ENCODE measurements around the gene TSPEAR. TPM values are rescaled to one million over a fixed set of nuclear protein-coding genes. Genes with fewer than 3 reads are reported as not detected.
A peak's percentile ranks its signal among the peaks of the same experiment; 100 is the strongest.

The TSPEAR gene
- total and polyA plus RNA-seq, 2 of the 13 experiments (the other 11 are each of a cell fraction or from before 2014, with no cell fraction given): 0.07 to 0.32 TPM

DNA sequence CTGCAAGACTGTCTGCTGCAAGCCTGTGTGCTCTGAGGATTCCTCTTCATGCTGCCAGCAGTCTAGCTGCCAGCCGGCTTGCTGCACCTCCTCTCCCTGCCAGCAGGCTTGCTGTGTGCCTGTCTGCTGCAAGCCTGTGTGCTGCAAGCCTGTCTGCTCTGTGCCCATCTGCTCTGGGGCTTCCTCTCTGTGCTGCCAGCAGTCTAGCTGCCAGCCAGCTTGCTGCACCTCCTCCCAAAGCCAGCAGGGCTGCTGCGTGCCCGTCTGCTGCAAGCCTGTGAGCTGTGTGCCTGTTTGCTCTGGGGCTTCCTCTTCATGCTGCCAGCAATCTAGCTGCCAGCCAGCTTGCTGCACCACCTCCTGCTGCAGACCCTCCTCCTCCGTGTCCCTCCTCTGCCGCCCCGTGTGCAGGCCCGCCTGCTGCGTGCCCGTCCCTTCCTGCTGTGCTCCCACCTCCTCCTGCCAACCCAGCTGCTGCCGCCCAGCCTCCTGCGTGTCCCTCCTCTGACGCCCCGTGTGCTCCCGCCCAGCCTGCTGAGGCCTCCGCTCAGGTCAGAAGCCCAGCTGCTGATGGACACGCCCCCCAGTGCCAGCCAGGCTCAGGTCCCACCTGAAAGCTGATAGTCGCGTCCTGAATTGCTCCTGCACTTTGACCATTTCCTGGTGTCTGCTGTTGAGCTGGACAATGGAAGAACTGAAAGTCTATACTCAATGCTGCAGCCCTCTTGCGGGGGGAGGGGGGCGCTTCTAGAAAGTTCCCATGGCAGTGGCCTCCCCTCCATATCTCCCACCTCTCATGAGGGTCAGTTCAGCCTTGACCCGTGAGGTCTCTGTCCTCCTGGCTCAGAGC is 136.7 kb downstream of the TSPEAR start (continued):
- TF ChIP-seq, protein P1, sequence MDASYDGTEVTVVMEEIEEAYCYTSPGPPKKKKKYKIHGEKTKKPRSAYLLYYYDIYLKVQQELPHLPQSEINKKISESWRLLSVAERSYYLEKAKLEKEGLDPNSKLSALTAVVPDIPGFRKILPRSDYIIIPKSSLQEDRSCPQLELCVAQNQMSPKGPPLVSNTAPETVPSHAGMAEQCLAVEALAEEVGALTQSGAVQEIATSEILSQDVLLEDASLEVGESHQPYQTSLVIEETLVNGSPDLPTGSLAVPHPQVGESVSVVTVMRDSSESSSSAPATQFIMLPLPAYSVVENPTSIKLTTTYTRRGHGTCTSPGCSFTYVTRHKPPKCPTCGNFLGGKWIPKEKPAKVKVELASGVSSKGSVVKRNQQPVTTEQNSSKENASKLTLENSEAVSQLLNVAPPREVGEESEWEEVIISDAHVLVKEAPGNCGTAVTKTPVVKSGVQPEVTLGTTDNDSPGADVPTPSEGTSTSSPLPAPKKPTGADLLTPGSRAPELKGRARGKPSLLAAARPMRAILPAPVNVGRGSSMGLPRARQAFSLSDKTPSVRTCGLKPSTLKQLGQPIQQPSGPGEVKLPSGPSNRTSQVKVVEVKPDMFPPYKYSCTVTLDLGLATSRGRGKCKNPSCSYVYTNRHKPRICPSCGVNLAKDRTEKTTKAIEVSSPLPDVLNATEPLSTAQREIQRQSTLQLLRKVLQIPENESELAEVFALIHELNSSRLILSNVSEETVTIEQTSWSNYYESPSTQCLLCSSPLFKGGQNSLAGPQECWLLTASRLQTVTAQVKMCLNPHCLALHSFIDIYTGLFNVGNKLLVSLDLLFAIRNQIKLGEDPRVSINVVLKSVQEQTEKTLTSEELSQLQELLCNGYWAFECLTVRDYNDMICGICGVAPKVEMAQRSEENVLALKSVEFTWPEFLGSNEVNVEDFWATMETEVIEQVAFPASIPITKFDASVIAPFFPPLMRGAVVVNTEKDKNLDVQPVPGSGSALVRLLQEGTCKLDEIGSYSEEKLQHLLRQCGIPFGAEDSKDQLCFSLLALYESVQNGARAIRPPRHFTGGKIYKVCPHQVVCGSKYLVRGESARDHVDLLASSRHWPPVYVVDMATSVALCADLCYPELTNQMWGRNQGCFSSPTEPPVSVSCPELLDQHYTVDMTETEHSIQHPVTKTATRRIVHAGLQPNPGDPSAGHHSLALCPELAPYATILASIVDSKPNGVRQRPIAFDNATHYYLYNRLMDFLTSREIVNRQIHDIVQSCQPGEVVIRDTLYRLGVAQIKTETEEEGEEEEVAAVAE (CRISPR knock-in tag; IDR thresholded peaks at IDR 0.05; ENCODE audit: borderline replicate concordance): no peak; the same call in 1 of the 2 replicates
- TF ChIP-seq ZNF639 (CRISPR knock-in tag; conservative IDR thresholded peaks at IDR 0.05) (no peak), FOXJ3 (CRISPR knock-in tag; IDR thresholded peaks at IDR 0.05; ENCODE audit: borderline replicate concordance) (no peak), MNT (IDR thresholded peaks at IDR 0.05) (no peak), RCOR2 (CRISPR knock-in tag; IDR thresholded peaks at IDR 0.05) (0 out of 2 replicates have a peak, but pooled peaks have one; percentile 43), ZSCAN31 (CRISPR knock-in tag; IDR thresholded peaks at IDR 0.05; ENCODE audit: low read depth) (no peak), ZNF724P (CRISPR knock-in tag; IDR thresholded peaks at IDR 0.05; ENCODE audit: borderline replicate concordance) (0 out of 2 replicates have a peak, but pooled peaks have one; percentile 9), DR1 (CRISPR knock-in tag; IDR thresholded peaks at IDR 0.05) (no peak), ZNF331 (CRISPR knock-in tag; IDR thresholded peaks at IDR 0.05) (peak; percentile 25; the same call in 1 of the 2 replicates), TFAP4 (IDR thresholded peaks at IDR 0.05; ENCODE audit: borderline replicate concordance, low read depth) (peak; percentile 92; the same call in 1 of the 2 replicates), SP140L (CRISPR knock-in tag; IDR thresholded peaks at IDR 0.05; ENCODE audit: borderline replicate concordance) (no peak), CREB1 (IDR thresholded peaks at IDR 0.05) (no peak), CREB1 (CRISPR knock-in tag; IDR thresholded peaks at IDR 0.05) (no peak), ZNF329 (CRISPR knock-in tag; IDR thresholded peaks at IDR 0.05; ENCODE audit: low read depth) (no peak), ATF5 (CRISPR knock-in tag; IDR thresholded peaks at IDR 0.05; ENCODE audit: low read depth) (no peak), ZNF530 (CRISPR knock-in tag; IDR thresholded peaks at IDR 0.05; ENCODE audit: low read depth) (no peak), HES4 (CRISPR knock-in tag; IDR thresholded peaks at IDR 0.05; ENCODE audit: borderline replicate concordance) (no peak)
- TF ChIP-seq, protein P2, sequence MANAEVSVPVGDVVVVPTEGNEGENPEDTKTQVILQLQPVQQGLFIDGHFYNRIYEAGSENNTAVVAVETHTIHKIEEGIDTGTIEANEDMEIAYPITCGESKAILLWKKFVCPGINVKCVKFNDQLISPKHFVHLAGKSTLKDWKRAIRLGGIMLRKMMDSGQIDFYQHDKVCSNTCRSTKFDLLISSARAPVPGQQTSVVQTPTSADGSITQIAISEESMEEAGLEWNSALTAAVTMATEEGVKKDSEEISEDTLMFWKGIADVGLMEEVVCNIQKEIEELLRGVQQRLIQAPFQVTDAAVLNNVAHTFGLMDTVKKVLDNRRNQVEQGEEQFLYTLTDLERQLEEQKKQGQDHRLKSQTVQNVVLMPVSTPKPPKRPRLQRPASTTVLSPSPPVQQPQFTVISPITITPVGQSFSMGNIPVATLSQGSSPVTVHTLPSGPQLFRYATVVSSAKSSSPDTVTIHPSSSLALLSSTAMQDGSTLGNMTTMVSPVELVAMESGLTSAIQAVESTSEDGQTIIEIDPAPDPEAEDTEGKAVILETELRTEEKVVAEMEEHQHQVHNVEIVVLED (CRISPR knock-in tag; IDR thresholded peaks at IDR 0.05; ENCODE audit: borderline replicate concordance): peak; percentile 56; the same call in 1 of the 2 replicates
